Gastrocnemius medialis (tissue), 4 donors: Measurements from ENCODE around the gene PRKCH. TPM values are rescaled to one million over a fixed set of nuclear protein-coding genes. Genes with fewer than 3 reads are reported as not detected.

Experiments used
- ATAC-seq, 2 donors: fragments of 150-250 bp; one replicate each; pipeline ENCODE4 v1.9.1; 2016
- DNase-seq, 2 donors: peaks; one replicate each; pipeline ENCODE4 v3.0.0-alpha.2; 2019
- H3K27ac ChIP-seq, 4 donors: fragments of 200-600 bp; sonication (generic); 1 replicate in 1 of 4; 2 replicates in 3 of 4; pipeline ENCODE4 v1.5.1; 2016 to 2018; ENCODE audit warnings: mild to moderate bottlenecking in 2 of 4, moderate library complexity in 1 of 4
- H3K27me3 ChIP-seq, 3 donors: fragments of 200-600 bp; sonication (generic) in 2 of 3; 1 replicate in 1 of 3; 2 replicates in 2 of 3; pipeline versions ENCODE4 v1.5.1 to v1.6.0; 2016 to 2019; ENCODE audit warnings: mild to moderate bottlenecking in 1 of 3, moderate library complexity in 1 of 3
- H3K36me3 ChIP-seq, 2 donors: fragments of 200-600 bp; sonication (generic) in 1 of 2; one replicate each; pipeline ENCODE4 v1.5.1; 2017 to 2018
- H3K4me1 ChIP-seq, 2 donors: fragments of 200-600 bp; sonication (generic) in 1 of 2; one replicate each; pipeline ENCODE4 v1.5.1; 2016 to 2017; ENCODE audit warnings: mild to moderate bottlenecking in 2 of 2
- H3K4me3 ChIP-seq, 4 donors: fragments of 200-600 bp; sonication (generic) in 3 of 4; 1 replicate in 1 of 4; 2 replicates in 3 of 4; pipeline ENCODE4 v1.5.1; 2016 to 2019; ENCODE audit warnings: mild to moderate bottlenecking in 2 of 4
- H3K9me3 ChIP-seq, 3 donors: fragments of 200-600 bp; sonication (generic) in 2 of 3; 1 replicate in 1 of 3; 2 replicates in 2 of 3; pipeline ENCODE4 v1.5.1; 2016 to 2019
- POLR2A ChIP-seq, 2 donors: fragments of 450-650 bp; IDR thresholded peaks; one replicate each; pipeline ENCODE4 v1.6.1; 2017; ENCODE audit warnings: antibody characterized with exemption in 2 of 2, mild to moderate bottlenecking in 2 of 2, moderate library complexity in 2 of 2
- in situ Hi-C, 4 donors: fragments of 200-750 bp; cut with MboI; loops; one replicate each; pipeline versions ENCODE4 v1.15.0 to v1.8.0; 2017; ENCODE audit warnings: low sequenced_read_pairs in 4 of 4
- intact Hi-C: fragments of 100-400 bp; cut with DNase I; formaldehyde crosslinking; loops from one replicate; pipeline ENCODE4 v1.15.1; 2023; ENCODE audit warnings: low total_unique reads
- total RNA-seq, 4 donors: library from RNA; depleted of rRNA; stranded (reverse); fragments of >200 nt; gene quantifications; one replicate each; pipeline versions ENCODE4 v1.1.0 to v1.2.3, GENCODE V29; 2016
- TF ChIP-seq, protein P1 (sequence below), 5 experiments: fragments of 450-650 bp in 3 of 5; fragments of 200-600 bp in 2 of 5; sonication (generic) in 2 of 5; IDR thresholded peaks in 4 of 5; conservative IDR thresholded peaks in 1 of 5; 1 replicate in 4 of 5; 2 replicates in 1 of 5; pipeline ENCODE4 v1.5.1; 2016 to 2019; ENCODE audit warnings: antibody characterized with exemption in 5 of 5, mild to moderate bottlenecking in 3 of 5, moderate library complexity in 3 of 5

PRKCH gene
- total RNA-seq, 4 donors from 2014 or later, result 11.3 to 32.4 (median 16.6) TPM

DNA sequence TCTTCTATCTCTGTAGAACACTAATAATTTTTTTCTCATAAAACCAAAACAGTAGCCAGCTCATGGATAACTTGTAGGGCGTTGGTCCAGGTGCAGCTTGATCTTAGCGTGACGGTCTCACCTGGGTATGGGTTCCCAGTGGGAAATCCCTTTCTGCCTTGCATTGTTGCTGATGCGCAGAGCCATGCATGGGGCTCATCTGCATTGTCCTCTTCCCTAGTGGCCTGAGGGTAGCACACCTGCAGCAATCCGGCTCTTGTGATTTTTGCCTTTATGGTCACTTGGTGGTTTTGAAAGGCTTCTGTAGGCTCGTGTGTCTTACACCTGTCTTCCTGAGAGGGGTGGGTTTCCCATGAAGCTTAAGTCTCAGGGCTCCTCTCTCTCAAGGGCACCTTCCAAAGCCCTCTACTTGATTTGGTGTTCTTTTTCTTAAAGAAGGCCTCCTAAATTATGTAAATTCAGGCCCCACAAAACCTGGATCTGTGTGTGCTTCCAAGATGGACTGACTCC is 130.6 kb downstream of the PRKCH start:
- intact Hi-C loops, result loop anchor here (5.0 kb wide), 1 partner anchor 130 kb away; the partner anchor contains the start of gene PRKCH
- Histone ChIP-seq H3K27ac (no peak overlapping the region), H3K36me3 (no peaks in the 10 kb centered on the region), H3K4me3 (no peak overlapping the region), H3K9me3 (no peaks in the 10 kb centered on the region), H3K27me3 (no peaks in the 10 kb centered on the region), H3K4me1 (peaks cover 0 to 9% of the 10 kb centered on the region in 2 donors)
- no peak for ATAC-seq
- no peak for DNase-seq
- TF ChIP-seq POLR2A (IDR thresholded peaks at IDR 0.05), result no peak
- TF ChIP-seq, protein P1, sequence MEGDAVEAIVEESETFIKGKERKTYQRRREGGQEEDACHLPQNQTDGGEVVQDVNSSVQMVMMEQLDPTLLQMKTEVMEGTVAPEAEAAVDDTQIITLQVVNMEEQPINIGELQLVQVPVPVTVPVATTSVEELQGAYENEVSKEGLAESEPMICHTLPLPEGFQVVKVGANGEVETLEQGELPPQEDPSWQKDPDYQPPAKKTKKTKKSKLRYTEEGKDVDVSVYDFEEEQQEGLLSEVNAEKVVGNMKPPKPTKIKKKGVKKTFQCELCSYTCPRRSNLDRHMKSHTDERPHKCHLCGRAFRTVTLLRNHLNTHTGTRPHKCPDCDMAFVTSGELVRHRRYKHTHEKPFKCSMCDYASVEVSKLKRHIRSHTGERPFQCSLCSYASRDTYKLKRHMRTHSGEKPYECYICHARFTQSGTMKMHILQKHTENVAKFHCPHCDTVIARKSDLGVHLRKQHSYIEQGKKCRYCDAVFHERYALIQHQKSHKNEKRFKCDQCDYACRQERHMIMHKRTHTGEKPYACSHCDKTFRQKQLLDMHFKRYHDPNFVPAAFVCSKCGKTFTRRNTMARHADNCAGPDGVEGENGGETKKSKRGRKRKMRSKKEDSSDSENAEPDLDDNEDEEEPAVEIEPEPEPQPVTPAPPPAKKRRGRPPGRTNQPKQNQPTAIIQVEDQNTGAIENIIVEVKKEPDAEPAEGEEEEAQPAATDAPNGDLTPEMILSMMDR (IDR thresholded peaks at IDR 0.05 in 4 of 5, conservative IDR thresholded peaks at IDR 0.05 in 1 of 5), result no peak
- in situ Hi-C loops, result loop anchor here (10.0 to 25.0 kb wide), 5 partner anchors 147 to 685 kb away; no protein-coding TSS in a partner anchor

DNA sequence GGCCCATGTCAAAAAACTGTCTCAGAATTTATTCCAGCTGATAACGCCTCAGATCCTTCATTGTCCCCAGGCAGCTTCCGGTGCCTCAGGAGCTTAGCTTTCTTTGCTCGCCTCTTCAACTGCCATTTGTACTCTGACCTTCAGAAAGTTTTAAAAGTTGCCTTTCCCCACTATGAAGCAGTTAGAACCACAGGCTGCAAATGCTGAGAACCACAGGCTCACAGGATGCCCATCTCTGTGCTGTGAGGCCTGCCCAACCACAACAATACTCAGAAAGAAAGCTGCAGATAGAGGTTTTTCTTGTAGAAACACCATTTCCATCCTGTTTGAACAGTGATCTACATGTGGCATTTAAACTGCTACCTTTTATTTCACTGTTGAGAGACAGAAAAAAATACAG is 131.1 kb downstream of the PRKCH start:
- Histone ChIP-seq H3K36me3 (peaks cover 0 to 5% of the 10 kb centered on the region in 2 donors), H3K4me3 (no peak overlapping the region), H3K27me3 (no peaks in the 10 kb centered on the region), H3K4me1 (peaks cover 0 to 9% of the 10 kb centered on the region in 2 donors), H3K9me3 (no peaks in the 10 kb centered on the region), H3K27ac (no peak overlapping the region)
- DNase-seq (no peak), ATAC-seq (no peak)
- TF ChIP-seq, protein P1 (IDR thresholded peaks at IDR 0.05 in 4 of 5, conservative IDR thresholded peaks at IDR 0.05 in 1 of 5), result no peak
- no peak for TF ChIP-seq POLR2A (IDR thresholded peaks at IDR 0.05)
- intact Hi-C loops (loop anchor here (5.0 kb wide), 1 partner anchor 130 kb away; the partner anchor contains the start of gene PRKCH), in situ Hi-C loops (loop anchor here (10.0 to 25.0 kb wide), 5 partner anchors 148 to 685 kb away; no protein-coding TSS in a partner anchor)

- ATAC-seq (no peak), DNase-seq (no peak)
- Histone ChIP-seq H3K4me3 (no peak overlapping the region), H3K36me3 (peaks cover 0 to 7% of the 10 kb centered on the region in 2 donors), H3K27me3 (no peaks in the 10 kb centered on the region), H3K27ac (no peak overlapping the region), H3K4me1 (peaks cover 0 to 9% of the 10 kb centered on the region in 2 donors), H3K9me3 (no peaks in the 10 kb centered on the region)
- TF ChIP-seq, protein P1 (IDR thresholded peaks at IDR 0.05 in 4 of 5, conservative IDR thresholded peaks at IDR 0.05 in 1 of 5), result no peak
- TF ChIP-seq POLR2A (IDR thresholded peaks at IDR 0.05), result no peak
- intact Hi-C loops (loop anchor here (5.0 kb wide), 1 partner anchor 131 kb away; the partner anchor contains the start of gene PRKCH), in situ Hi-C loops (loop anchor here (10.0 to 25.0 kb wide), 5 partner anchors 148 to 684 kb away; no protein-coding TSS in a partner anchor)
These were observed 131.9 kb downstream of the PRKCH start for GRCh38 chr14:61453103-61453767.

DNA sequence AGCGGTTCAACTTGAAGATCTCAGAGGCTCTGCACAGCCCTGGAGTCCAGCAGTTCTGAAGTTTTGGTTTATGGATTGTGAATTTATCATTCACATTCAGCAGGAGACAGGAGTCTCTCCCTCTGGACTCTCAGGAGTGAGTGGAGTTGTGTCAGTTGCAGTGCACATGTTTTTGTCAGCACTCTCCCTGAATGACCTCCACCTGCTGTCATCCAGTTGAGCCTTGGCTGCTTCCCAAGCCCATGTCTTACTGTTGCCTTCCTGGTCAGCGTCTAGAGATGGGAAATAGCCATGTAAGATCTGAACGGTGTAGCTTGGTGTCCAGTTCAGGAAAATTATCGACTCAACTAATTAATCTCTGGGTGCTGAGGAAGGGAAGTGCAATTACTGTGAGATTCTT is 133.2 kb downstream of the PRKCH start:
- Histone ChIP-seq H3K4me3 (no peak overlapping the region), H3K36me3 (peaks cover 0 to 7% of the 10 kb centered on the region in 2 donors), H3K27me3 (no peaks in the 10 kb centered on the region), H3K4me1 (peaks cover 0 to 9% of the 10 kb centered on the region in 2 donors), H3K27ac (peak overlapping the region in 3 of 4 donors; percentile 16 to 34 (median 18)), H3K9me3 (no peaks in the 10 kb centered on the region)
- intact Hi-C loops, result loop anchor here (5.0 kb wide), 1 partner anchor 132 kb away; the partner anchor contains the start of gene PRKCH
- TF ChIP-seq, protein P1 (IDR thresholded peaks at IDR 0.05 in 4 of 5, conservative IDR thresholded peaks at IDR 0.05 in 1 of 5), result no peak
- TF ChIP-seq POLR2A (IDR thresholded peaks at IDR 0.05), result no peak
- in situ Hi-C loops, result loop anchor here (10.0 to 25.0 kb wide), 5 partner anchors 150 to 683 kb away; no protein-coding TSS in a partner anchor
- DNase-seq (peak in 1 of 2 donors; percentile 42), ATAC-seq (peak; percentile 75 to 81)
